ENCODE measurements around the gene SBF2. TPM values are rescaled to one million over a fixed set of nuclear protein-coding genes. Genes with fewer than 3 reads are reported as not detected.

Gene SBF2
- total and polyA plus RNA-seq, 9 of the 15 experiments (the other 6 are each of a cell fraction or from before 2014, with no cell fraction given): 0.80 to 9.5 (median 5.0) TPM

GRCh38 chr11:10307400-10308200 is 13.6 kb upstream of the SBF2 start (continued):
- TF ChIP-seq CLOCK (CRISPR knock-in tag; IDR thresholded peaks at IDR 0.05; ENCODE audit: borderline replicate concordance) (no peak), ETS2 (tag; IDR thresholded peaks at IDR 0.05; ENCODE audit: borderline replicate concordance, poor library complexity, severe bottlenecking) (no peak), ATF7 (IDR thresholded peaks at IDR 0.05) (peak; percentile 45; the same call in 1 of the 2 replicates), ARID3B (CRISPR knock-in tag; IDR thresholded peaks at IDR 0.05; ENCODE audit: borderline replicate concordance) (no peak), SIN3B (IDR thresholded peaks at IDR 0.05; ENCODE audit: low read depth) (peak; percentile 62), ZNF316 (IDR thresholded peaks at IDR 0.05) (peak; percentile 91), SUPT5H (IDR thresholded peaks at IDR 0.05) (no peak), MCM5 (IDR thresholded peaks at IDR 0.05; ENCODE audit: low read depth) (no peak), NR0B1 (IDR thresholded peaks at IDR 0.05; ENCODE audit: partially characterized antibody) (no peak), RERE (CRISPR knock-in tag; IDR thresholded peaks at IDR 0.05; ENCODE audit: borderline replicate concordance) (no peak), ZNF134 (CRISPR knock-in tag; conservative IDR thresholded peaks at IDR 0.05) (no peak), KLF6 (CRISPR knock-in tag; IDR thresholded peaks at IDR 0.05; ENCODE audit: borderline replicate concordance) (no peak), CTCFL (IDR thresholded peaks at IDR 0.05; ENCODE audit: borderline replicate concordance, insufficient read depth, low read depth, low read length, poor library complexity, severe bottlenecking) (no peak)
